ENCODE measurements around the gene PRDX6.

- TF ChIP-seq CTCF (IDR thresholded peaks at IDR 0.05) (no peak), POLR2A (IDR thresholded peaks at IDR 0.05) (no peak)
Measured at GRCh38 chr1:173476197-173476664, 904 bp upstream of the PRDX6 start.
